BJ (cell line): Measurements from ENCODE around the gene INTS3. TPM values are rescaled to one million over a fixed set of nuclear protein-coding genes. Genes with fewer than 3 reads are reported as not detected.

Experiments used
- CTCF ChIA-PET: fragments of 350-600 bp; formaldehyde crosslinking; extraction: SDS; loops from one replicate; lab custom pipeline; 2021; ENCODE audit warnings: antibody characterized with exemption, inconsistent platforms; lab: Yijun Ruan, JAX
- POLR2A ChIA-PET: fragments of 300-600 bp; sonication (Branson Sonifier 250); formaldehyde crosslinking; extraction: SDS; loops from one replicate; lab custom pipeline; 2021; ENCODE audit warnings: antibody characterized with exemption; lab: Charles Lee
- DNase-seq: peaks from one replicate; pipeline ENCODE4 v3.0.0-alpha.2; 2011; ENCODE audit warnings: low read depth
- H3K27me3 ChIP-seq: 2 replicates; pipeline ENCODE4 v1.6.0; 2011; ENCODE audit warnings: low read length; ENCODE audit not compliant: control insufficient read depth, insufficient read depth
- H3K36me3 ChIP-seq: 2 replicates; pipeline ENCODE4 v1.5.1; 2011; ENCODE audit warnings: low read length; ENCODE audit not compliant: control insufficient read depth, insufficient read depth
- H3K4me3 ChIP-seq: 2 replicates; pipeline ENCODE4 v1.5.1; 2011; ENCODE audit warnings: low read depth, mild to moderate bottlenecking, control low read depth, low read length
- CTCF ChIP-seq: IDR thresholded peaks from 2 replicates; pipeline ENCODE4 v1.5.1; 2011; ENCODE audit warnings: low read depth, mild to moderate bottlenecking, control low read depth, inconsistent platforms, low read length, moderate library complexity; ENCODE audit not compliant: insufficient read depth
- polyA plus RNA-seq: library from polyadenylated mRNA; depleted of rRNA; stranded (reverse); fragments of >200 nt; gene quantifications from 2 replicates; pipeline ENCODE4 v1.2.3, GENCODE V29; 2011

The INTS3 gene
- polyA plus RNA-seq, 1 experiment = 52.8 TPM

- POLR2A ChIA-PET = no interaction called here
- no peak for TF ChIP-seq CTCF
Measured at GRCh38 chr1:153803470-153804056, 75.7 kb downstream of the INTS3 start.

GRCh38 chr1:153804112-153804511 is 76.3 kb downstream of the INTS3 start:
- ChIA-PET POLR2A (interaction anchor here (0.6 kb wide), 1 partner anchor 77 kb away, joined by 9 read pairs; the partner anchor contains the start of gene INTS3), CTCF (interaction anchor here (1.2 to 1.8 kb wide), 3 partner anchors 10 to 181 kb away, joined by 3 to 5 read pairs (median 4); partner anchors contain the start of genes CREB3L4 and RAB13)
- H3K27me3 ChIP-seq = no peaks in the 10 kb centered on the region
- H3K36me3 ChIP-seq = peaks cover 6% of the 10 kb centered on the region
- no peak for TF ChIP-seq CTCF
- H3K4me3 ChIP-seq = no peak overlapping the region
- DNase-seq = no peak

More at GRCh38 chr1:153803470-153804056, 75.7 kb downstream of the INTS3 start:
- no peaks in the 10 kb centered on the region for H3K27me3 ChIP-seq
- H3K4me3 ChIP-seq = no peak overlapping the region
- peaks cover 6% of the 10 kb centered on the region for H3K36me3 ChIP-seq
- DNase-seq = no peak
- CTCF ChIA-PET = interaction anchor here (1.1 to 1.8 kb wide), 5 partner anchors 11 to 182 kb away, joined by 3 to 5 read pairs (median 3); partner anchors contain the start of genes CREB3L4 and RAB13

- CTCF ChIA-PET = interaction anchor here (0.9 to 3.5 kb wide), 3 partner anchors 8 to 182 kb away, joined by 4 to 21 read pairs (median 5); partner anchors contain the start of gene RAB13
- POLR2A ChIA-PET = no interaction called here
Measured at GRCh38 chr1:153805042-153805745, 77.3 kb downstream of the INTS3 start.

GRCh38 chr1:153805886-153806719 is 78.3 kb downstream of the INTS3 start:
- TF ChIP-seq CTCF = no peak
- H3K27me3 ChIP-seq = no peaks in the 10 kb centered on the region
- ChIA-PET CTCF (interaction anchor here (0.6 to 3.5 kb wide), 5 partner anchors 9 to 307 kb away, joined by 3 to 21 read pairs (median 4); partner anchors contain the start of genes DENND4B and RAB13), POLR2A (no interaction called here)
- peaks cover 8% of the 10 kb centered on the region for H3K36me3 ChIP-seq
- no peak for DNase-seq
- H3K4me3 ChIP-seq = no peak overlapping the region

More at GRCh38 chr1:153805042-153805745, 77.3 kb downstream of the INTS3 start:
- no peak overlapping the region for H3K4me3 ChIP-seq
- TF ChIP-seq CTCF = no peak
- no peaks in the 10 kb centered on the region for H3K27me3 ChIP-seq
- peak; percentile 41 for DNase-seq
- peaks cover 8% of the 10 kb centered on the region for H3K36me3 ChIP-seq
